HG02623 (cell line): ENCODE results near the gene FAM180A.
"Not testable (repeated sequence)": the region's sequence is repeated elsewhere in the genome, so short reads cannot be mapped to it uniquely, and the experiment has no call there.

ENCODE experiments used
- ATAC-seq: cut with Tn5 transposase; IDR thresholded peaks from one replicate; pipeline ENCODE4 v1.9.1; 2021; ENCODE audit warnings: moderate library complexity; ENCODE audit not compliant: unreplicated experiment

FAM180A gene

GRCh38 chr7:135742371-135742770, 6.2 kb downstream of the FAM180A start:
- ATAC-seq: no peak

- no peak for ATAC-seq
Observed at GRCh38 chr7:135741905-135742304, 6.7 kb downstream of the FAM180A start.

GRCh38 chr7:135740889-135741288, 7.7 kb downstream of the FAM180A start:
- no peak for ATAC-seq

DNA sequence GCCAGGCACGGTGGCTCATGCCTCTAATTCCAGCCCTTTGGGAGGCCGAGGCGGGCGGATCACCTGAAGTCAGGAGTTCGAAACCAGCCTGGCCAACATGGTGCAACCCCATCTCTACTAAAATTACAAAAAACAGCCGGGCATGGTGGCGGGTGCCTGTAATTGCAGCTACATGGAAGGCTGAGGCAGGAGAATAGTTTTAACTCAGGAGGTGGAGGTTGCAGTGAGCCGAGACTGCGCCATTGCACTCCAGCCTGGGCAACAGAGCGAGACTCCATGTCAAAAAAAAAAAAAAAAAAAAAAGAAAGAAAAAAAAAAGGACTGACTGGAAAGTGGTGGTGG, 11.3 kb downstream of the FAM180A start:
- ATAC-seq: not testable (repeated sequence)

GRCh38 chr7:135736586-135737305, 11.9 kb downstream of the FAM180A start:
- no peak for ATAC-seq

GRCh38 chr7:135734343-135734689, 14.3 kb downstream of the FAM180A start:
- no peak for ATAC-seq

DNA sequence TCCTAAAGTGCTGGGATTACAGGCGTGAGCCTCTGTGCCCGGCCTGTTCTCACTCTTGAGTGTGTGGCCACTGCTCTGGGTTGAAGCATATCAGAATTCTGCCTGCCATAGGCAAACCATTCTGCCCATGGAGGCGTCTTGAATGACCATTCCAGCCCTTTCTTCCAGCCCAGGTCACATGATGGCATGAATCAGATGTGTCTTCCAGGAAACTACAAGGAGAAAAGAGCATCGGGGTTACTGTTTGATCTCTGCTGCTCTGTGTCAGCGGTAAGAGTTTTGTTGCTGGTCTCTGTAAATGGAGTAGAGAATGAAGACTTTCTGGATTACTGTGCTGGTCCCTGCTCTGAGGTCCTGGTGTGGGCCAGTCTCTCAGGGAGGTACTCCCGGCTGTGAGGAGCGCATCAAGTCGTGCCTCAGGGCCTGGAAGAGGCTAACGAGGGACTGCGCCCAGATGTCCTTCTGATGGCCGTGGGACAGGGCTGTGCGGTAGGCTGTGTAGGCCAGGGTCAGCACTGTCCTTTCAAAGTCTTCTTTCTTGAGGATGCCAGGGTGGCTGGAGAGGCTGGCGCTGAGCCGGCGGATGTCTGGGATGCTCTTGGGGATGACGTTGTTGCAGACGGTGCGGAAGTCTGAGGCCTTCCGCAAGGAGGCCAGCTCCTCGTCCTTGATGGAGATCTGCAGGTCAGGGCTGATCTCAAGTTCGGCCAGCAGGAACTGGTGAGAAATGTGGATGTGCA, 14.8 kb downstream of the FAM180A start:
- ATAC-seq: no peak

DNA sequence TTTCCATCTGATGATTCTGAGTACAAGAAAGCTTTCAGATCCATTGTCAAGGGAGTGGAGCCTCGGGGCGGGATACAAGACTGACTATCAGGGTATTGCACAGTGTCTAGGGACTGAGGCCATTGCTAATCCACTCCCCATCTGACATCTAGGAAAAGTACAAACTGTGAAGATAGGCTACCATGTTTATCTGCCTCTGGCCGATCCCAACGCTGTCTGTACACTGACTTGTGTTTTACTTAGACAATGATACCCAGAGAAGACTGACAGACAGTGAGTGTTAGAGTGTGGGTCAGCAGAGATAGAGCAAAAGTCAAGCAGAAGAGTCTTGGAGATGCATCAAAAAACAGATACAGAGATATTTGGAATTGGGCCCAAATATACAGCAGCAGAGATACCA, 17.5 kb downstream of the FAM180A start:
- no peak for ATAC-seq

GRCh38 chr7:135729230-135729629, 19.4 kb downstream of the FAM180A start:
- no peak for ATAC-seq

DNA sequence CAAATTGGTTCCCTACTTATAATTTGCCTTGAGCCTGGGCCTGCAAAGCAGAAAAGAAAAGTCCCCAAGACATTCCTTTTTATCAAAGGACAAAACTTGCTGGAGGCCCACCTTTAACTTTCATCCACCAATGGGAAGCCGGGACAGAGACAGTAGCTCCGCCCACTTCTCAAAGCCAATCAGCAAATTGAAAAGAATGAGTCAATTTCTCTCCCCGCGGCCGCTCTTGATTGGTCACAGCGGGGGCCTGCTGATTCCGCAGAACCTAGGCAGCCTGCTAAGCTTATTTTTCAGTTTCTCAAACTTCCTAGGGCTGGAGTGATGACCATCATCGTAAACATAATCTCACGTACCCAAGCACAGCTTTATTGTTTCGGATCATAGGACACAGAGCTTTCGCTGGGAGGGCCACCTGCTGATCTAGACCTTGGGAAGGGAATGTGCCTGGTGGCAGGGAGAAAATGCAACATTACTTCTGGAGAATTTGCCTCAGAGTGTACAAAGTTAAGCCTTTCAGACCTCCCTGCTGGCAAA, 20.4 kb downstream of the FAM180A start, which contains the start of gene SLC13A4:
Gene SLC13A4 (minus strand): TSS at position 51 of the 534 bp plus-strand sequence. CDS start 690 bp downstream, outside the sequence.
- no peak for ATAC-seq

GRCh38 chr7:135726911-135727673, 21.5 kb downstream of the FAM180A start:
- no peak for ATAC-seq

DNA sequence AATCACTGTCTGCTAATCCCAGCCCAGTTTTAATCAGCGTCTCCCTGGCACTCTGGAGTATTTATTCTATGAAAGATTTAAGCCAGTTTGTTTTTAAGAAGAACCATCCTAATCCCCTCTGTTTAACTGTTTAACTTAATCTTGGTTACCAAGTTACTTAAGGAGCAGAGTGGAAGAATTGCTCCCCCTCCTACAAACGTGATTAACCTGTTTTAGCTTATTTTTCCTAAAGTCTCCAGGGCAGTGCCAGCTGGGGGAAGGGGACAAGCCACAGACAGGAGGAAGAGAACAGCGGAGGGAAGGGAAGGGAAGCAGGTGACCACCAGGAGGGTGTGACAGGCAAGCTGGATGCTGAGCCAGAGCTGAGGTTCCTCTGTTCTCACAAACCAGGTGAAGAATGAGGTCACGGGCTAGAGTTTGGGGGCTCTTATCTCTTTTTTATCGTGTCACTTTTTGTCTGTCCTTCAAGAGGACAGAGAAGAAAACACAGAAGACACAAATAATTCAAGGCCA, 22.3 kb downstream of the FAM180A start:
- no peak for ATAC-seq

DNA sequence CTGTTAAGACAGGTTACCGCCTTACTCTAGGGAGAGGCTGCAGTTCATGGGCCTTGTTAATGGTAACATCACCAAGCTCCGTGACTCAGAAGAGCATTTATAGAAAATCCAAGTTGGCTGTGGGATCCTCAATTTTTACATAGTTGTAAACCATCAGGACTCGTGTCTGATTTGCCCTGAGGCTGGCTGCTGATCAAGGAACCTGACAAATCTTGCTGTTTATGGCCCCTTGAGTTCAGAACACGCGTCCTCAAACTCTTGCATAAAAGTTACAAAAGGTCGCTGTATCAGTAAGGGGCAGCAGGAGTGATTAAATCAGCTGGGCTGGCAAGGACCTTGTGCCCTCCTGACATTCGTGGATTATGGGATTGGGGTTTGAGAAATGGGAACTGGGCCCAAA, 25.2 kb downstream of the FAM180A start:
- ATAC-seq: no peak

- no peak for ATAC-seq
Observed at GRCh38 chr7:135721198-135721820, 27.3 kb downstream of the FAM180A start.

DNA sequence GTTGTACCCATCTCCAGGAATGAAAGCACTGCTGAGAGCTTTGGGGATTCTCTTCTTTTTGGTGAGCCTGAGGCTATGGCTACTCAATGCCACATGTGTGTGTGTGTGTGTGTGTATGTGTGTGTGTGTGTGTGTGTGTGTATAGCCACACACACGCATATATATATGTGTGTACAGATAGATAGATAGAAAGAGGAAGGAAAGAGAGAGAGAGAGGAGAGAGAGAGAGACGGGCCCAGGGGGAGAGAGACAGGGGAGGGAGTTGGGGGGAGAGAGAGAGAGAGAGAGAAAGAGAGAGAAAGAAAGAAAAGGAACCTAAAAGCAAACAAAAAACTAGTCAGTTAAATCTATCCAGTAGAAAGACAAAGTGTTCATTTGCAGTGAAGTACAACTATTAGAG, 28.9 kb downstream of the FAM180A start:
- no peak for ATAC-seq

DNA sequence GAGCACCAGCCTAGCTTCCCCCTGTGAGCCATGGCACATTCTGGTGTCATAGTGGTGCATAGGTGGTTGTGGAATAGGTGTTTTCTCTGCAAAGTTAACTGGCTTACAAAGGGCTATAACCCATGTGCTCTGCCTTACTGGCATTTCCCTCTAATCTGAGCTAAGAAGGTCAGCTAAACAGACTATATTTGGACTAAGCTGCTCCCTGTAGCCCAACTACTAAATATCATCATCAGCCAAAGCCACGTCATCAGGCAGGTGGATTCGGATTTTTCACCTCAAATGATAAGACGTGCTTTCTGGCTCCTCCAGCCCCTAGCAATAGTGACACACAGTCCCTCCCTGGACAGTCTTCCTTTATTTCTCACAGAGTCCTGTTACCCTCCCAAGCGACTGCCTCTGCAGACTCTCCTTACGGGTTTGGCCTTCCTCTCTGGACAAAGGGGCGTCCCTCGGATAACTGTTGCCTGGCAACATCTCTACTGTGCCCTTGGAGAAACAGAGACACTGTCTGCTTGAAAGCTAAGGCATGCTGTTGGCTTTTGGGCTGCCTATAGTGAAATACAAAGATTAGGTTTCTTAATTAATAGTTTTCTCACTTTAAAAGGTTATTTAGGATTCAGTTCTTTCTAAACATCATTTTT, 29.7 kb downstream of the FAM180A start:
- ATAC-seq: no peak

GRCh38 chr7:135718219-135718618, 30.4 kb downstream of the FAM180A start:
- no peak for ATAC-seq

GRCh38 chr7:135717693-135718092, 30.9 kb downstream of the FAM180A start:
- ATAC-seq: no peak

DNA sequence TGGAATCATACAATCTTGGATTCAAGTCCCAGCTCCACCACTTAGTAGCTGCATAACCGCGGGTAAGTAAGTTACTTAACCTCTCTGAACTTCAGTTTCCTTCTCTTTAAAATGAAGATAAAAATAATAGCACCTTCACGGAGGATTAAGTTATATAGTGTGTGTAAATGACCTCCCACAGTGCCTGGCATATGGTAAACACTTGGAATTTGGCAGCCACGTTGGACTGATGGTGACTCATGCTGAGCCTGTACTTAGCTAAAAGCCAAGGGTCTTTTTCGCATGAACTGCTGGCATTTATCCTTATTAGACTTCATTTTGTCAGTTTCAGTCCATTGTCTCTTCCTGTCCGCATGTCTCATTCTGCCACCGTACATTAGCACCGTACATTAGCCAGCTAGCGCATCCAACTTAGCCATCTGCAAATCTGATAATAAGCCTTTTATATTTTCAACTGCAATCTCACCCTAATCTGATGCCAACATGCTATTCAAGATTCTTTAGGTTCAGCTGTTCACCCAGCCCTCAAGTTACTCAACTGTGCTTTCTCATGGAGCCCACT, 31.9 kb downstream of the FAM180A start:
- no peak for ATAC-seq

DNA sequence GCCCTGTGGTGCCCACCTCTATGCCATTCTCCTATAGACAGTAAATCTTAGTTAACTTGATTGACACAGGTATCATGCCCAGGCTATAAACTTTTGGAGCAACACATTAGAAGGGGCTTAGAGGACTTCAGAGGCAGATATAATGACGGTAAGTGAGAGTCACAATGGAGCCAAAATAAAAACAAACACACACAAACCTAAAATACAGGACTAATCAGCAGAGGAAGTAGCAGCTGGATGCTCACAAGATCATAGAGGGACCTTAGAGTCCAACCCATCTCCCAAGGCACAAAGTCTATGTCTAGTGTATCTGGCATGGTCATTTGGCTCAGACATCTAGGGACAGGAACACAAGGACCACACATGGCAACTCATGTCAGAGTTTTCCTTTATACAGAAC, 32.9 kb downstream of the FAM180A start:
- ATAC-seq: no peak
